Myocyte (in vitro differentiated cells): Measurements from ENCODE around the gene VWA1. TPM values are rescaled to one million over a fixed set of nuclear protein-coding genes. Genes with fewer than 3 reads are reported as not detected.
A peak's percentile ranks its signal among the peaks of the same experiment; 100 is the strongest.
"Not testable (repeated sequence)": the region's sequence is repeated elsewhere in the genome, so short reads cannot be mapped to it uniquely, and the experiment has no call there.

ENCODE experiments used
- DNase-seq: peaks from one replicate; pipeline ENCODE4 v3.0.0-alpha.2; 2012; ENCODE audit warnings: low read depth
- total RNA-seq: library from RNA; depleted of rRNA; stranded (reverse); fragments of >200 nt; gene quantifications from 2 replicates; pipeline ENCODE4 v1.2.3, GENCODE V29; 2014

Gene VWA1
- total RNA-seq, 1 donor from 2014 or later, result 1.0 TPM

- no peak for DNase-seq
Observed at GRCh38 chr1:1422465-1423244, 12.8 kb upstream of the VWA1 start.

- DNase-seq, result no peak
Observed at GRCh38 chr1:1423245-1423597, 12.3 kb upstream of the VWA1 start.

- DNase-seq, result no peak
Observed at GRCh38 chr1:1424707-1425106, 10.8 kb upstream of the VWA1 start.

GRCh38 chr1:1425426-1425752, 10.1 kb upstream of the VWA1 start:
- DNase-seq, result no peak

GRCh38 chr1:1425753-1426495, 9.6 kb upstream of the VWA1 start:
- no peak for DNase-seq

- no peak for DNase-seq
Observed at GRCh38 chr1:1426496-1427105, 8.9 kb upstream of the VWA1 start.

DNA sequence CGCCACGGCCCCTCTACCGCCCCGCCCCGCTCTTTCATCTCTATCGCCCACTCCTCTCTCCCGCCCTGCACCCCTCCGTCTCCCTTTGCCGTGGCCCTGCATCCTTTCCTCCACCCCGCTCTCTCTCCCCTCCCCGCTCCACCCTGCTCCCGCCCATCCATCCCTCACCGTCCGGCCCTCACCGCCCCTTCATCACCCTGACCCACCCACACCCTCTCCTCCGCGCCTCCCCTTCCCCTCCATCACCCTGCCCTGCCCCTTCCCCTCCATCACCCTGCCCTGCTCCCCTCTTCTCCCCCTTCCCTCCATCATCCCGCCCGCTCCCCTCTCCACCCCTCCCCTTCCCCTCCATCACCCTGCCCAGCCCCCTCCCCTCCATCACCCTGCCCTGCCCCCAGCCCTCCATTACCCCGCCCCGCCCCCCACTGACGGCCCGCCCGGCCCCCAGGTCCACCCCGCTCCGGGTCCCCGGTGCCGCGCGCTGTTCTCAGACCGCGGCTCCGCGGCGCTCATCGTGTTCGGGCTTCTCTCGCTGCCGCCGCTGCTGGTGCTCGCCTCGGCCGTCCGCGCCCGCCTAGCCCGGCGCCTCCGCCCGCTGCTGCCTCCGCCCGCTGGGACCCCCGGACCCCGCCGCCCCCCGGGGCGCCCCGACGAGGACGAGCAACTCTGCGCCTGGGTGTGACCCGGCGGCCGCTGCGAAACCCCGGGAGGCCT, 8.2 kb upstream of the VWA1 start:
- DNase-seq, result no peak

GRCh38 chr1:1427820-1428148, 7.7 kb upstream of the VWA1 start:
- no peak for DNase-seq

DNA sequence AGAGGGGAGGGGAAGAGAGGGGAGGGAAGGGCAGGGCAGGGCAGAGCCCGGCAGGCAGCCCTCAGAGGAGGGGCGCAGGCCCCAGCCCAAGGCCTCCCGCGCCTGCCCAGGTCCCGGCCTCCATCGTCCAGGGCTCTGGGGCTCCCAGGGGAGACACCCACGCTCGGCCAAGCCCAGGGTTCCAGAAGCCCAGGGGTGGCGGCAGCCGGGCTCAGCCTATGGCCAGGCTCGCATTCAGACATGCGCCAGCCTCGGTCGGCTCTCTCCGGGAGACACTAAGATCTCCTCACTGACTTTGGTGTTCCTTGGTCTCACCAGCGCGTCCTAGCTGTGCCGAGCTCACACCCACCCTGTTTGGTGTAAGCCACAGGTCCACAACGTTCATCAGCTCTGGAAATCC, 7.3 kb upstream of the VWA1 start:
- DNase-seq, result no peak

DNA sequence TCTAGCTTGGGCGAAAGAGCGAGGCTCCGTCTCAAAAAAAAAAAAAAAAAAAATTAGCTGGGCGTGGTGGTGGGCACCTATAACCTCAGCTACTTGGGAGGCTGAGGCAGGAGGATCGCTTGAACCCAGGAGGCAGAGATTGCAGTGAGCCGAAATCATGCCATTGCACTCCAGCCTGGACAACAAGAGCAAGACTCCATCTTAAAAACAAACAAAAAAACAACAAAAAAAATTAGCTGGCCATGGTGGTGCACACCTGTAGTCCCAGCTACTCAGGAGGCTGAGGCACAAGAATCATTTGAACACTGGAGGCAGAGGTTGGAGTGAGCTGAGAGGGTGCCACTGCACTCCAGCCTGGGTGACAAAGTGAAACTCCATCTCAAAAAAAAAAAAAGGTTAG, 6.5 kb upstream of the VWA1 start:
- DNase-seq, result not testable (repeated sequence)

- no peak for DNase-seq
Observed at GRCh38 chr1:1429671-1430073, 5.8 kb upstream of the VWA1 start.

DNA sequence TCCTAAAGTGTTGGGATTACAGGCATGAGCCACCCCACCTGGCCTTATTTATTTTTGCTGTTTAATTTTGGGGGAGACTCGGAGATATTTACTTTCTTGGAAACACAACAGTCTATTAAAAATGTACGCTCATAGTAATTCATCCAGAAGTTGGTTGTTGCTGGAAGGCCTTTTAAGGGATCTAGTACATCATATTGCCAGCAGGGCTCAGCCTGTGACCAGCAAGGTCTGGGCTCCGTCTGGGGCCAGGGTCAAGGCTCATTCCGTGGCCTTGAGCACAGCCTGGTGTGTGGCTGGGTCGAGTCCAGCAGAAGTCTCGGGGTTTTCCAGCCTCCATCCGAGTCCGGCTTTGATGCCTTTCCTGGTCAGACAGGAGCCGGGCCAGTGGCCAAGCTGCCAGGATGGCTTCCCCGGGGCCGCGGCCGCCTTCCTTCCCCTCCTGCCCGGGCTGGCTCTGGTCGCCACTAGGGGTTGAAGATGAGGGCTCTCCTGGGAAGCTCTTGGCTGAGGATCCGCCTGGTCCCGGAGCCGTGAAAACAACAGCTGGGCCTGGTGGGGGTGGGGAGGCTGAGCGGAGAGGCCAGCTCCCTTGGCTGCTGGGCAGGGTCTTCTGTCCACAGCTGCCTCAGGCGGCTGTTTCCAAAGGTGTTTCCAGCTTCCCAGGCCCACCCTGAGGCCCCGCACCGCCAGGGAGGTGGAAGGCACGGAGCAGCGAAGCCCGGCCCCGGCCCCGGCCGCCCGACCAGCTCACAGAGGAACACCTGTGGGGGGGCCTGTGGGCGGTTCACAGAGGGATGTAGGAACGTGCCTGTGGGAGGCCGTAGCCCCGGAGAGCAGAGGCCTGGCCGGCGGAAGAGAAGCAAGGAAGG, 5.1 kb upstream of the VWA1 start:
- peak; percentile 89 for DNase-seq

- no peak for DNase-seq
Observed at GRCh38 chr1:1430992-1431844, 4.3 kb upstream of the VWA1 start.

- DNase-seq, result peak; percentile 42
Observed at GRCh38 chr1:1431845-1432273, 3.6 kb upstream of the VWA1 start.

GRCh38 chr1:1432274-1432950, 3.1 kb upstream of the VWA1 start:
- no peak for DNase-seq

- DNase-seq, result no peak
Observed at GRCh38 chr1:1432951-1433803, 2.3 kb upstream of the VWA1 start.

DNA sequence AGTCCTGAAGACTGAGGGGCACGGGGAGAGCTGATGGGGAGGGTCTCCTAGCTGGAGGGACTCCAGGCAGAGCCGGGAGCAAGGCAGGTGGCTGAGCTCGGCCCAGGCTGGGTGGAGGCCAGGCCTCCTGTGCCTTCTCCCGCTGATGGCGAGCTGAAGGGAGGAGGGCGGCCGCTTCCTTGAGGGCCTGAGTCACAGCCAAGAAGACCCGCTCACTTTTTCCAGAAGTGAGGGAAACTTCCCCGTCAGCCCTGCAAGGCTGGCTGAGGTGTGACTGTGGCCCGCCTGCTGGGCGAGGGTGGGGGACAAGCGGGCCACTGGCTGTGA, 1.7 kb upstream of the VWA1 start:
- no peak for DNase-seq

GRCh38 chr1:1434131-1434823, 1.2 kb upstream of the VWA1 start:
- no peak for DNase-seq
